Endothelial cell of hepatic sinusoid (primary cell): ENCODE data around the gene ING5.

Experiments used
- in situ Hi-C: cut with HindIII; loops from 2 replicates; pipeline ENCODE4 v1.10.0; 2017; ENCODE audit warnings: low sequenced_read_pairs

The ING5 gene

GRCh38 chr2:241672243-241673188 is 29.3 kb upstream of the ING5 start:
- in situ Hi-C loops, result loop anchor here (5.0 kb wide), 1 partner anchor 65 kb away; no protein-coding TSS in a partner anchor

- in situ Hi-C loops, result loop anchor here (5.0 kb wide), 1 partner anchor 66 kb away; no protein-coding TSS in a partner anchor
Observed at GRCh38 chr2:241673189-241673663, 28.6 kb upstream of the ING5 start.

GRCh38 chr2:241673797-241674725 is 27.8 kb upstream of the ING5 start:
- in situ Hi-C loops, result loop anchor here (5.0 kb wide), 1 partner anchor 67 kb away; no protein-coding TSS in a partner anchor

- in situ Hi-C loops, result no loop called here
Observed at GRCh38 chr2:241675885-241676284, 26.0 kb upstream of the ING5 start.

DNA sequence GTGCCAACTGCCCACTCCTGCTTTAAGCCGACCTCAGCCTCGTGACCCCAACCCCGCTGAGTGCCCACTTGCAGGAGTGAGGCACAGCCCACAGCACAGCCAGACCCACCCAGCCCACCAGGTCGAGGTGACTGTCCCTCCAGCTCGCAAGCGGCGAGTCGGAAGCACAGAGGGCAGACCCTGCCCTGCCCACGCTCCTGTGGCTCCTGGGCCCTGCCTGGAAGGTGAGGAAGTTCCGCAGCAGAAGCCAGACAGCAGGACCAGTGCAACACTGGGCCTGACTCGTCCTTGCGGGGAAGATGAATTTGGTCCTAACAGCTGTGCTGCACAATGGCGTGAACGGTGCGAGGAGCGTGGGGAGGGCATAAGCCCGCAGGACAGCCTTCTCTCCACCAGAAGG is 25.2 kb upstream of the ING5 start:
- in situ Hi-C loops, result no loop called here

- in situ Hi-C loops, result no loop called here
Observed at GRCh38 chr2:241677392-241677791, 24.4 kb upstream of the ING5 start.

GRCh38 chr2:241678307-241678706 is 23.5 kb upstream of the ING5 start:
- in situ Hi-C loops, result no loop called here

- in situ Hi-C loops, result no loop called here
Observed at GRCh38 chr2:241678784-241679540, 22.9 kb upstream of the ING5 start.

DNA sequence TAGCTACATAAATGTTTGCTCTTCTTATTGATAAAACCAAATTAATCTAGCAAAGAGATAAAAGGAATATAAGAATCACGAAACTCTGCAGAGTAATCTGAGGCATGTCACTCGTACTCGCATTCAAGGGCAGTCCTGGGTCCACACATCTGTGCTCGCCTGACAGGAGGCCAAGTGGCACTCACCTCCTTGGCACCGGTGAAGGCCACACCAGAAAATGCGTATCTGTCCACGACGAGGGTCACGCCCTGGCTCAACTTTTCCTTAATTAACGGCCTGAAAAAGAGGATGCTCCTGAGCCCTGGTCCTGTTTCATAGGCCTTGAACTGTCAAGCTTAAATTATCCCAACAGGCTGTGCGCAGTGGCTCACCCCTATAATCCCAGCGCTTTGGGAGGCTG is 21.8 kb upstream of the ING5 start:
- in situ Hi-C loops, result no loop called here

DNA sequence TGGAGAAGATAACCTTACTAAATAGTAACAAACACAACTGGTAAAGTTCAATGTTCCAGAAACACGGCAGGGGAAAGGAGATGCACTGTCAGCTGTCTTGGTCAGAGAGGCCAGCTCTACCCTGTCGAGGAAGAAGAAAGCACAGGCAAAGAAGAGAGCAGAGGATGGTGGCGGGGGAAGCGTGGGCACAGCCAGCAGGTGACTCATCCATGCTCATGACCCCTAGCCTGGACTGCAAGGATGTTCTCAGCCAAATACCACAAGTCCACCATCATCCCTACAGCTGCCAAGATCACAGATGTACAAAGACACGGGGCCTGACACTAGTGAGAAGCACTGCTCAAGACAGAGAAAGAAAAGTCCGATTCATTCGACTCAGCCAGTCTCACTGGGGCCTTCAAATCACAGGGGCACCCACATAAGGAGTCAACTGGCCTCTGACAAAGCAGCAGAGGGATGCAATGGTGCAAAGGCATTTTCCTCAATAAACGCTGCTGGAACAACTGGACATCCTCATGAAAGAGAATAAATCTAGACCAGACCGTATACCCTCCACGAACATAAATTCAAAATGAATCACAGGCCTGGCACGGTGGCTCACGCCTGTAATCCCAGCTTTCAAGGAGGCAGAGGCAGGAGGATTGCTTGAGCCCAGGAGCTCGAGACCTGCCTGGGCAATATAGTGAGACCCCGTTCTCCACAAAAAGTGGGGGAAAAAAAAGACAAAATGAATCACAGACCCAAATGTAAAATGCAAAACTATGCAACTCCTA is 20.8 kb upstream of the ING5 start:
- in situ Hi-C loops, result no loop called here

DNA sequence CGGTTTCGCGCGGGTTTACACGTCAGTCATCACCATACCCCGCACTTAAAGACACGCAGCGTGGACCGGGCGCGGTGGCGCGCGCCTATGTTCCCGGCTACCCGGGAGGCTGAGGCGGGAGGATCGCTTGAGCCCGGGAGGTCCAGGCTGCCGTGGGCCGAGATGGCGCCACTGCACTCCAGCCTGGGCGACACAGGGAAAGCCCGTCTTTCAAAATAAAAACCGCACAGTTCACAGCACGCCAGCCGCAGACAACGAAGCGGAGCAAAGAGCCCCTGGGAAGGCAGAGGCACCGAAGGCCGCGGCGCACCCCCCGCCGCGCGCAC is 15.6 kb upstream of the ING5 start:
- in situ Hi-C loops, result no loop called here

- in situ Hi-C loops, result no loop called here
Observed at GRCh38 chr2:241686650-241687425, 15.0 kb upstream of the ING5 start, which contains the start of gene DTYMK. Gene DTYMK, minus strand, starts transcription at chr2:241686815. Its CDS starts 32 bp downstream, at chr2:241686783.

GRCh38 chr2:241689306-241689705 is 12.5 kb upstream of the ING5 start:
- in situ Hi-C loops, result no loop called here

GRCh38 chr2:241690202-241690717 is 11.6 kb upstream of the ING5 start:
- in situ Hi-C loops, result no loop called here

GRCh38 chr2:241692448-241692847 is 9.4 kb upstream of the ING5 start:
- in situ Hi-C loops, result no loop called here

DNA sequence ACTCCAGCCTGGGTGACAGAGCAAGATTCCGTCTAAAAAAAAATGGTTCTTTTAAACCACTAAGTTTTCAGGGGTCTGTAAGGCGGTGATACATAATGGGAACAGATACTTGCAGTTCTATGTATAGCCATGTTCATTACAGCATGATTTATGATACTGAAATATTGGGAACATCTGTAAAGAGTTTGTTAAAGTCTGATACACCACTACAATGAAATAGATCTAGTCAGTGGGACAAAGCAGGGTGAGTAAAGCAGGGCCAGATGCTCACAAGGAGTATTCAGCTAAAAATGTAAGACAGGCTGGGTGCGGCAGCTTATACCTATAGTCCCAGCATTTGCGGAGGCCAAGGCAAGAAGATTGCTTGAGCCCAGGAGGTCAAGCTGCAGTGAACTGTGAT is 6.2 kb upstream of the ING5 start:
- in situ Hi-C loops, result no loop called here

GRCh38 chr2:241701149-241701398 is 765 bp upstream of the ING5 start:
- in situ Hi-C loops, result no loop called here

GRCh38 chr2:241702155-241703031 is 554 bp downstream of the ING5 start:
- in situ Hi-C loops, result no loop called here
